Tibial nerve (tissue), 4 donors: ENCODE results near the gene IL1RAPL2. TPM values are rescaled to one million over a fixed set of nuclear protein-coding genes. Genes with fewer than 3 reads are reported as not detected.

Experiments
- DNase-seq, 2 donors: peaks; one replicate each; pipeline ENCODE4 v3.0.0-alpha.2; 2019; ENCODE audit warnings: low spot score in 2 of 2
- H3K27ac ChIP-seq, 4 donors: fragments of 200-600 bp; sonication (generic) in 3 of 4; one replicate each; pipeline ENCODE4 v1.5.1; 2017 to 2019; ENCODE audit warnings: mild to moderate bottlenecking in 1 of 4
- H3K27me3 ChIP-seq, 2 donors: fragments of 200-600 bp; sonication (generic) in 1 of 2; one replicate each; pipeline versions ENCODE4 v1.5.1 to v1.6.0; 2017 to 2019
- H3K36me3 ChIP-seq, 3 donors: fragments of 200-600 bp; sonication (generic); one replicate each; pipeline ENCODE4 v1.5.1; 2018 to 2019
- H3K4me1 ChIP-seq, 4 donors: fragments of 200-600 bp; sonication (generic) in 3 of 4; one replicate each; pipeline ENCODE4 v1.5.1; 2017 to 2019
- H3K4me3 ChIP-seq, 4 donors: fragments of 200-600 bp; sonication (generic) in 3 of 4; one replicate each; pipeline ENCODE4 v1.5.1; 2017 to 2019; ENCODE audit warnings: mild to moderate bottlenecking in 1 of 4, moderate library complexity in 1 of 4
- H3K9me3 ChIP-seq, 4 donors: fragments of 200-600 bp; sonication (generic) in 3 of 4; one replicate each; pipeline ENCODE4 v1.5.1; 2017 to 2019
- EP300 ChIP-seq, 2 donors: sonication (generic); formaldehyde crosslinking; IDR thresholded peaks; one replicate each; pipeline ENCODE4 v1.6.1; 2017; ENCODE audit warnings: antibody characterized with exemption in 2 of 2, mild to moderate bottlenecking in 1 of 2
- POLR2A ChIP-seq, 2 donors: fragments of 450-650 bp; IDR thresholded peaks; one replicate each; pipeline ENCODE4 v1.6.1; 2017; ENCODE audit warnings: antibody characterized with exemption in 2 of 2, mild to moderate bottlenecking in 2 of 2, moderate library complexity in 2 of 2
- WGBS, 2 donors: methylation state at CpG; one replicate each; pipeline ENCODE4 v1.1.5; 2018; 5-methylcytosine and 5-hydroxymethylcytosine counted together
- total RNA-seq, 4 donors: library from RNA; depleted of rRNA; stranded (reverse); fragments of >200 nt; gene quantifications; one replicate each; pipeline ENCODE4 v1.1.0, GENCODE V29; 2016
- TF ChIP-seq, protein P1 (sequence below), 5 experiments: fragments of 200-600 bp in 3 of 5; fragments of 450-650 bp in 2 of 5; sonication (generic) in 3 of 5; IDR thresholded peaks; one replicate each; pipeline ENCODE4 v1.5.1; 2016 to 2019; ENCODE audit warnings: antibody characterized with exemption in 5 of 5, mild to moderate bottlenecking in 3 of 5, moderate library complexity in 2 of 5

The IL1RAPL2 gene
- total RNA-seq, 4 donors from 2014 or later = not detected

DNA sequence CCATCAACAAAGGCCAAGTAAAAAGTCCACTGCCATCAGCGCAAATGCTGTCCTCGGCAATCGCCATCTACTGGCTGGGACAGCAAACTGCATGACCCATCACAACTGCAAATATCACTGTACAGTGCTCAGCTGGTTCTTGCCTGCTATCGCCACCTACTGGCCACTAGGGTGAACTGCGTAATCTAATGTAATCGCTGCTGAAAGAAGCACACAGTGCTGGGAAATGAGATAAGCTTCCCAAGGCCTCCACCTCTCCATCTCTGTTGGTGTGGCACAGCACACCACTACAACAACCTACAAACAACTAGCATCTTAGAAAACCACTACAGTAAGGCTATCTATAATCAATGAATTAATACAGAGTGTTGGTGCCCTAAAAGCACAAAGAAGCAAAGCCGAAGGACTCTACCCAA lies 356.2 kb downstream of the IL1RAPL2 start:
- H3K36me3 ChIP-seq = no peaks in the 10 kb centered on the region
- H3K27me3 ChIP-seq = no peaks in the 10 kb centered on the region
- H3K9me3 ChIP-seq = no peaks in the 10 kb centered on the region
- H3K4me1 ChIP-seq = no peaks in the 10 kb centered on the region
- no peak overlapping the region for H3K4me3 ChIP-seq
- no peak overlapping the region for H3K27ac ChIP-seq
- DNase-seq = peak; percentile 26 to 50
- no peak for TF ChIP-seq POLR2A (IDR thresholded peaks at IDR 0.05)
- TF ChIP-seq, protein P1, sequence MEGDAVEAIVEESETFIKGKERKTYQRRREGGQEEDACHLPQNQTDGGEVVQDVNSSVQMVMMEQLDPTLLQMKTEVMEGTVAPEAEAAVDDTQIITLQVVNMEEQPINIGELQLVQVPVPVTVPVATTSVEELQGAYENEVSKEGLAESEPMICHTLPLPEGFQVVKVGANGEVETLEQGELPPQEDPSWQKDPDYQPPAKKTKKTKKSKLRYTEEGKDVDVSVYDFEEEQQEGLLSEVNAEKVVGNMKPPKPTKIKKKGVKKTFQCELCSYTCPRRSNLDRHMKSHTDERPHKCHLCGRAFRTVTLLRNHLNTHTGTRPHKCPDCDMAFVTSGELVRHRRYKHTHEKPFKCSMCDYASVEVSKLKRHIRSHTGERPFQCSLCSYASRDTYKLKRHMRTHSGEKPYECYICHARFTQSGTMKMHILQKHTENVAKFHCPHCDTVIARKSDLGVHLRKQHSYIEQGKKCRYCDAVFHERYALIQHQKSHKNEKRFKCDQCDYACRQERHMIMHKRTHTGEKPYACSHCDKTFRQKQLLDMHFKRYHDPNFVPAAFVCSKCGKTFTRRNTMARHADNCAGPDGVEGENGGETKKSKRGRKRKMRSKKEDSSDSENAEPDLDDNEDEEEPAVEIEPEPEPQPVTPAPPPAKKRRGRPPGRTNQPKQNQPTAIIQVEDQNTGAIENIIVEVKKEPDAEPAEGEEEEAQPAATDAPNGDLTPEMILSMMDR (IDR thresholded peaks at IDR 0.05) = peak; percentile 69 to 95 (median 89)
- 22 to 27% methylated on average over 4 to 7 of the region's 7 CpGs for WGBS, 2 donors

- no peak overlapping the region for H3K27ac ChIP-seq
- no peak overlapping the region for H3K4me3 ChIP-seq
- WGBS, 2 donors = 77 to 85% methylated on average over 2 of the region's 2 CpGs
- no peaks in the 10 kb centered on the region for H3K36me3 ChIP-seq
- no peak for DNase-seq
- no peaks in the 10 kb centered on the region for H3K9me3 ChIP-seq
- no peaks in the 10 kb centered on the region for H3K4me1 ChIP-seq
- TF ChIP-seq POLR2A (IDR thresholded peaks at IDR 0.05) = no peak
- H3K27me3 ChIP-seq = peaks cover 0 to 10% of the 10 kb centered on the region in 2 donors
Observed at GRCh38 chrX:104929324-104929723, 363.3 kb downstream of the IL1RAPL2 start.

DNA sequence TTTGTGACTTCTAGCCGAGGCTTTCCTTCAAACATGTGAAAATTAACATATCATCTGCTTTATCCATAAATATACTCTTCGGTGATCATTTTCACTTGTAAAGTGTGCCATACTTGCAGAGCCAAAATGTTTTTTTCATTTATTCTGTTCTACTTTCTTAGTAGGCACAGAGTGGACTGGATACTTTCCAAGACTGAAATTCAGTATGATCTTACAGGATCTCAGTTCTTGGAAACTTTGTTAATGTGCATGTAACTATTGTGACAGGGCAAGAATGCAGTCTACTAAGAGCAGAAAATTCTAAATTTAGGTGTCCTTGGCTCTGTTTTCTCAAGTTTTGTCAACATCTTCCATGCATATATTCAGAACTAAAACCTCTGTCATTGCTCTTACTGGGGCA lies 369.6 kb downstream of the IL1RAPL2 start:
- H3K27me3 ChIP-seq = peaks cover 0 to 10% of the 10 kb centered on the region in 2 donors
- 63 to 88% methylated on average over 2 of the region's 2 CpGs for WGBS, 2 donors
- no peaks in the 10 kb centered on the region for H3K9me3 ChIP-seq
- H3K4me1 ChIP-seq = no peaks in the 10 kb centered on the region
- no peak overlapping the region for H3K4me3 ChIP-seq
- no peaks in the 10 kb centered on the region for H3K36me3 ChIP-seq
- H3K27ac ChIP-seq = no peak overlapping the region
- TF ChIP-seq POLR2A (IDR thresholded peaks at IDR 0.05) = no peak
- no peak for TF ChIP-seq EP300 (IDR thresholded peaks at IDR 0.05)
- TF ChIP-seq, protein P1 (IDR thresholded peaks at IDR 0.05) = no peak
- no peak for DNase-seq

DNA sequence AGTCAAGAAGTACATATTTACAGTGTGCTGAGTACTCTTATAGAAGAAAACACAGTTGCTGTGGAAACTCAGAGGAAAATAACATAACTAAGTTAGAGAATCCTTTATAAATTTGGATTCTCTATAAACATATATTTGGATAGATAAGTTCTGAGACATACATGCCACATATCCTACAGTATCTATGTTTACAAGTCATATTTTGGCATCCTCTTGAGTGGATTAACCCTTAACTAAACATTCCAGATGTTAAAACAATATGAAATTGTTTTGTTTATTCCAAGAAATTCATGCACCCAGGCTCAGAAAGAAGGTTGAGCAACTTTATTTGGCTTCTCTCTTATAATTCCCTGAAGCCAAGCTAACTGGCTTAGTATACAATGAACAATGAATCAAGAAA lies 387.3 kb downstream of the IL1RAPL2 start:
- H3K4me1 ChIP-seq = no peaks in the 10 kb centered on the region
- H3K27ac ChIP-seq = no peak overlapping the region
- DNase-seq = no peak
- peaks cover 0 to 11% of the 10 kb centered on the region in 2 donors for H3K27me3 ChIP-seq
- H3K9me3 ChIP-seq = no peaks in the 10 kb centered on the region
- H3K4me3 ChIP-seq = no peak overlapping the region
- no peaks in the 10 kb centered on the region for H3K36me3 ChIP-seq
- TF ChIP-seq EP300 (IDR thresholded peaks at IDR 0.05) (no peak), POLR2A (IDR thresholded peaks at IDR 0.05) (no peak)
- TF ChIP-seq, protein P1 (IDR thresholded peaks at IDR 0.05) = no peak

GRCh38 chrX:104961926-104962325 lies 395.9 kb downstream of the IL1RAPL2 start:
- Histone ChIP-seq H3K27me3 (peaks cover 2 to 14% of the 10 kb centered on the region in 2 donors), H3K4me3 (no peak overlapping the region), H3K4me1 (no peaks in the 10 kb centered on the region), H3K27ac (no peak overlapping the region), H3K36me3 (no peaks in the 10 kb centered on the region), H3K9me3 (no peaks in the 10 kb centered on the region)
- WGBS, 2 donors = 50 to 75% methylated on average over 1 of the region's 1 CpG
- no peak for DNase-seq
- TF ChIP-seq, protein P1 (IDR thresholded peaks at IDR 0.05) = no peak
- TF ChIP-seq POLR2A (IDR thresholded peaks at IDR 0.05) (no peak), EP300 (IDR thresholded peaks at IDR 0.05) (no peak)

- Histone ChIP-seq H3K4me3 (no peak overlapping the region), H3K27ac (no peak overlapping the region), H3K27me3 (peaks cover 0 to 18% of the 10 kb centered on the region in 2 donors), H3K4me1 (no peaks in the 10 kb centered on the region), H3K36me3 (no peaks in the 10 kb centered on the region), H3K9me3 (no peaks in the 10 kb centered on the region)
- no peak for DNase-seq
- TF ChIP-seq EP300 (IDR thresholded peaks at IDR 0.05) = no peak
- TF ChIP-seq POLR2A (IDR thresholded peaks at IDR 0.05) = no peak
- TF ChIP-seq, protein P1 (IDR thresholded peaks at IDR 0.05) = no peak
Observed at GRCh38 chrX:104968241-104968640, 402.2 kb downstream of the IL1RAPL2 start.
